ENCODE results near the gene PID1. TPM values are rescaled to one million over a fixed set of nuclear protein-coding genes. Genes with fewer than 3 reads are reported as not detected.

PID1 gene
- total RNA-seq, 1 donor from 2014 or later = 83.2 TPM

GRCh38 chr2:229212241-229212640 lies 58.8 kb downstream of the PID1 start:
- no peak overlapping the region for H3K4me3 ChIP-seq
- no peaks in the 10 kb centered on the region for H3K27me3 ChIP-seq
- TF ChIP-seq POLR2A (IDR thresholded peaks at IDR 0.05) (no peak), POLR2AphosphoS5 (IDR thresholded peaks at IDR 0.05; ENCODE audit: insufficient read depth in 1 of 2, low read depth in 1 of 2) (no peak)
- TF ChIP-seq, protein P1, sequence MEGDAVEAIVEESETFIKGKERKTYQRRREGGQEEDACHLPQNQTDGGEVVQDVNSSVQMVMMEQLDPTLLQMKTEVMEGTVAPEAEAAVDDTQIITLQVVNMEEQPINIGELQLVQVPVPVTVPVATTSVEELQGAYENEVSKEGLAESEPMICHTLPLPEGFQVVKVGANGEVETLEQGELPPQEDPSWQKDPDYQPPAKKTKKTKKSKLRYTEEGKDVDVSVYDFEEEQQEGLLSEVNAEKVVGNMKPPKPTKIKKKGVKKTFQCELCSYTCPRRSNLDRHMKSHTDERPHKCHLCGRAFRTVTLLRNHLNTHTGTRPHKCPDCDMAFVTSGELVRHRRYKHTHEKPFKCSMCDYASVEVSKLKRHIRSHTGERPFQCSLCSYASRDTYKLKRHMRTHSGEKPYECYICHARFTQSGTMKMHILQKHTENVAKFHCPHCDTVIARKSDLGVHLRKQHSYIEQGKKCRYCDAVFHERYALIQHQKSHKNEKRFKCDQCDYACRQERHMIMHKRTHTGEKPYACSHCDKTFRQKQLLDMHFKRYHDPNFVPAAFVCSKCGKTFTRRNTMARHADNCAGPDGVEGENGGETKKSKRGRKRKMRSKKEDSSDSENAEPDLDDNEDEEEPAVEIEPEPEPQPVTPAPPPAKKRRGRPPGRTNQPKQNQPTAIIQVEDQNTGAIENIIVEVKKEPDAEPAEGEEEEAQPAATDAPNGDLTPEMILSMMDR (IDR thresholded peaks at IDR 0.05) = no peak
- no peak for DNase-seq (ENCODE audit: extremely low spot score in 2 of 2)
- H3K27ac ChIP-seq = no peak overlapping the region
- no peaks in the 10 kb centered on the region for H3K36me3 ChIP-seq
- intact Hi-C loops (cut with DNase I) = no loop called here
- H3K4me1 ChIP-seq = no peaks in the 10 kb centered on the region
- no peaks in the 10 kb centered on the region for H3K9me3 ChIP-seq

GRCh38 chr2:229210641-229211040 lies 60.4 kb downstream of the PID1 start:
- Histone ChIP-seq H3K4me1 (no peaks in the 10 kb centered on the region), H3K9me3 (no peaks in the 10 kb centered on the region), H3K27ac (no peak overlapping the region), H3K36me3 (no peaks in the 10 kb centered on the region), H3K27me3 (no peaks in the 10 kb centered on the region), H3K4me3 (no peak overlapping the region)
- TF ChIP-seq, protein P1 (IDR thresholded peaks at IDR 0.05) = no peak
- TF ChIP-seq POLR2AphosphoS5 (IDR thresholded peaks at IDR 0.05; ENCODE audit: insufficient read depth in 1 of 2, low read depth in 1 of 2) (no peak), POLR2A (IDR thresholded peaks at IDR 0.05) (no peak)
- intact Hi-C loops (cut with DNase I) = no loop called here
- DNase-seq (ENCODE audit: extremely low spot score in 2 of 2) = no peak

- no peaks in the 10 kb centered on the region for H3K9me3 ChIP-seq
- H3K27ac ChIP-seq = no peak overlapping the region
- DNase-seq (ENCODE audit: extremely low spot score in 2 of 2) = no peak
- no peaks in the 10 kb centered on the region for H3K36me3 ChIP-seq
- no peaks in the 10 kb centered on the region for H3K27me3 ChIP-seq
- no peak overlapping the region for H3K4me3 ChIP-seq
- no peak for TF ChIP-seq POLR2AphosphoS5 (IDR thresholded peaks at IDR 0.05; ENCODE audit: insufficient read depth in 1 of 2, low read depth in 1 of 2)
- TF ChIP-seq POLR2A (IDR thresholded peaks at IDR 0.05) = no peak
- TF ChIP-seq, protein P1 (IDR thresholded peaks at IDR 0.05) = no peak
- intact Hi-C loops (cut with DNase I) = no loop called here
- H3K4me1 ChIP-seq = peaks cover 4% of the 10 kb centered on the region
Observed at GRCh38 chr2:229206548-229206947, 64.5 kb downstream of the PID1 start.

DNA sequence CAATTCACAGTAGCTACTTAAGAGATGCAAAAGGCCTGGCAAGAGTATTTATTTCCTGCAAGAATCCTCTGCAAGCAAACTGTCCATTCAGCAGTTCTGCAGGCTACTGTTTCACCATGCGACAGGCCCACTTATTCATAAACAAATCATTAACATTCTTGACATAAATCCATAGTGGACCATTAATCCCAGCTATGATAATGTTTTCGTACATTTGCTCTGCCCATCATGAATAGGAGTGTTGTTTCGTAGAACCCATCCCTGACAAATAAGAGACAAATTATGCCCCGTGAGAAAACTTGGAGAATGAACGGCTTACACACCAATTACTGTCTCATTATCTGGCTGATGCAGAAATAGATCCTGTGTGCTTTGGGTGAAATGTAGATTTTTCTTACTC lies 65.4 kb downstream of the PID1 start:
- Histone ChIP-seq H3K27ac (no peak overlapping the region), H3K27me3 (no peaks in the 10 kb centered on the region), H3K36me3 (no peaks in the 10 kb centered on the region), H3K4me3 (no peak overlapping the region), H3K4me1 (peaks cover 4% of the 10 kb centered on the region), H3K9me3 (no peaks in the 10 kb centered on the region)
- intact Hi-C loops (cut with DNase I) = no loop called here
- no peak for DNase-seq (ENCODE audit: extremely low spot score in 2 of 2)
- TF ChIP-seq, protein P1 (IDR thresholded peaks at IDR 0.05) = no peak
- TF ChIP-seq POLR2AphosphoS5 (IDR thresholded peaks at IDR 0.05; ENCODE audit: insufficient read depth in 1 of 2, low read depth in 1 of 2) = no peak
- TF ChIP-seq POLR2A (IDR thresholded peaks at IDR 0.05) = no peak

- H3K9me3 ChIP-seq = no peaks in the 10 kb centered on the region
- TF ChIP-seq, protein P1 (IDR thresholded peaks at IDR 0.05) = no peak
- no peak overlapping the region for H3K4me3 ChIP-seq
- H3K27ac ChIP-seq = no peak overlapping the region
- no peaks in the 10 kb centered on the region for H3K27me3 ChIP-seq
- H3K4me1 ChIP-seq = peaks cover 4% of the 10 kb centered on the region
- DNase-seq (ENCODE audit: extremely low spot score in 2 of 2) = no peak
- H3K36me3 ChIP-seq = no peaks in the 10 kb centered on the region
- intact Hi-C loops (cut with DNase I) = no loop called here
Observed at GRCh38 chr2:229202646-229203045, 68.4 kb downstream of the PID1 start.
